Endometrium (tissue), 2 donors: ENCODE measurements around the gene ZNF213.

Experiments
- FAIRE-seq: peaks from 2 replicates; lab custom pipeline; 2012; peaks lifted over from hg19 to GRCh38; lab: Jason Lieb, UNC
- donor health status: control.
- donor health status: control.

The ZNF213 gene

DNA sequence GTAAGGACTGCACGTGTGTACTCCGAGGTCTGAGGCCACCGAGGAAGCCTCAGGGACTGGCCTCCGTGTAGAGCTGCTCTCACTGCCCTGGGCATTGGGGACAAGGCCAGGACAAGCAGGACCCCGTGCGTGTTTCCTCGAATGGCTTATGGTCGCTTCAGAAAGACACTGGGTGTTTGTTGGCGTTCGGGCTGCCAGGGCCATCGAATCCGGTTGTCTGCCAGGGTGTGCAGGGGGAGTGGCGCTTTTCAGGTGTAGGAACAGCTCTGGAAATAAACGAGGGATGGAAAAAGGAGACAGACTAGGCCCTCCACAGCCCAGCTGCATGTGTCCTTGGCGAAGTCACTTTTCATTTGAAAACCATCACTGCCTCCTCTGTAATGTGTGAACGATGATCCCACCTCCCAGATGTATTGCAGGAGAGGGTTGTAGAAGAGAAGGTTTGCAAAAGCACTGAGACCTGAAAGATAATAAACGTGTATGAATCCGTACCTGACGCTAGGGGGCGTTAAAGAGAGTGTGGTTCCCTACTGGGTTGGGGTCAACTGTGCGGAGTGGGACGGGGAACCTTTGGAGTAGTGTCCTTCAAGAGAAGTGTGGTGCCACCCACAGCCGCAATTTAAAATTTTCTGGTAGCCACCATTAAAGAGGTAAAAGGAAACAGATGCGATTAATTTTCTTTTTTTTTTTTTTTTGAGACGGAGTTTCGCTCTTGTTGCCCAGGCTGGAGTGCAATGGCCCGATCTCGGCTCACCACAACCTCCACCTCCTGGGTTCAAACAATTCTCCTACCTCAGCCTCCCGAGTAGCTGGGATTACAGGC lies 33.6 kb upstream of the ZNF213 start:
- FAIRE-seq, result no peak

DNA sequence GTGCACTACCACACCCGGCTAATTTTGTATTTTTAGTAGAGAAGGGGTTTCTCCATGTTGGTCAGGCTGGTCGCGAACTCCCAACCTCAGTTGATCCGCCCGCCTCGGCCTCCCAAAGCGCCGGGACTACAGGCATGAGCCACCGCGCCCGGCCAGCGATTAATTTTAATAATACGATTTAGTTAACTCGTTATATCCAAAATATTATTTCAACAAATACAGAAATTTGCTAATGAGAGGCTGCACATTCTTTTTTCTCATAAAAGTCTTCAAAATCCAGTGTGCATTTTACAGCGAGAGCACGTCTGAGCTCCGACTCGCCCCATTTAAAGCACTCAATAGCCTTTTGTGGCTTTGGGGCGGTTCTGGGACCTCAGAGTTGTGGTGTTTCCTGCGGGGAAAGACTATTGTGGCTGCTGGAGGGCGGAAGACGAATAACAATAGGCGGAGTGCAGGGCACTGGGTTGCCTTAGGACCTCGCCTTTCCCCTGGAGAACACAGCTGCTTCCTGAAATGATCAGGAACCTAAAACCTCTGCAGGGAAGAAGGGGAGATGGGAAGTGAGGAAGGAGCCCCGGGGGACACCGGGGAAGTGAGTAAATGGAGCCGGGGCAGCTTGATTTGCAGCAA lies 32.9 kb upstream of the ZNF213 start:
- no peak for FAIRE-seq

DNA sequence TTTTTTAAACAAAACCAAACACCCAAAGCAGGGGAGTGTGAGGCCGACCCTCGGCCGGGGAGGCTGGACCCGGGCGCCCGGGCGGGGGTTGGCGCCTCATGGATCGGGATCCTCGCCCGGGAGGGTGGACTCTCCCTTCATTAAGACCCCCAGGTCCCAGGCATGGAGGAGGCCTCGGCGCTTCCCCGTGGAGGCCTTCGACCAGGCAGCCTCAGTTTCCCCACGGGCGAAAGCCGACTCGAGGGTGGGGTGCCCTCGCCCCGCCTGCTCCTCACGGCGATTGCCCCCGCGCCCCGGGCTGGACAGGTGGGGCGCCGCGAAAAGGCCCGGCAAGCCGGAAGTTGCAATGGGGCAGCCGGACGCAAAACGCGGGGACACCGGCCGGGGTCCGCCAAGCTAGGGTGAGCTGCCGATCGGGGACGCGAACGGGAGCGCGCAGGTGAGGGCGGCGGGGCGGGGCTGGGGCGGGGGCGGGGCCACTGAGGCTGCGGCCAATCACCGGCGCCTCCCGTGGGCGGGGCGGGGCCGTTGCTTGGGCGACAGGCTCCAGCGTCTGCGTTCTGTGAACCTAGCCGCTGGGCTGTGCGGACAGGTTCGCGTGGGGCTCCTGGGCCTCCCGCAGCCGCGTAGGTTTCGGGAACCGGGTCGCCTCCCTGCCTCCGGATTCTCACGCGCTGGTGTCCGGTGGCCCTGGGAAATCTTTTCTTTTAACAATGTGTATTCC lies 28.5 kb upstream of the ZNF213 start:
- no peak for FAIRE-seq

DNA sequence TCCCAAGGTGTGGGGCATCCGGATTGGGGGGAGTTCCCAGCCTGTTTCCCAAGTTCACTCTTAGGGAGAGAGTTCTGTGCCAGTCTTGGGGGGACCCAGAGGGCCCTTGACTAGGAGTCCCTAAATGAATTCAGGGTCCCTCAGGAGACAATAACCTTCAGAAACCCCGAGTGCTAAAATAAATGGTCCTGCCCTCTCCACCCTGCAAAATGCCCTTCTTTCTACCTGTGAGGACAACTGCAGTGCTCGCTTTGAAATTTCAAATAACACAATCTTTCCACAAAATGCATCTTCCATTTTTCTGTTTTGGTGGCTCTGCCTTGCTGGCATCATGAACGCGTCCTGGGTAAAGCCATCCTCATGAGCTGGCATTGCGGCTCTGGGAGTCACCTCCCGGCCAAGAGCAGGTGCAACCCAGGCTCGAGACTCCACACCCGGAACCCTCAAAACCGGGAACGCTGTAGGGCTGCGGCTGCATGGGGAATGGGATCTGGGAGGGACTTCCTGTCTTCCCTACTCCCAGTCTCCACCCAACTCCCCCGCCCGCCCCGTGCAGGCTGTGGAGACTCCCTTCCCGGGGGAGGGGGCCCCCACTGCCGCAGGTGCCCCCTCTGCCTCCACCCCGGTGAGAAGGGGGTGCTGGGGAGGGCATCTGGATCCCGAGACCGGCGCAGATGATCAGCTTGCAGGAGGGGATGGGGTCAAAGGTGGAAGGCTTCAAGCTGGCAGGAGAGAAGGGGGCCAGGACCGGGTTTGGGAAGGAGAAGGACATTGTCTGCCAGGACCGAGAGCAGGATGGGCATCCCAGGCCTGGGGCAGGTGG lies 22.6 kb upstream of the ZNF213 start, which contains the start of gene ZNF205:
Gene ZNF205 (plus strand): TSS at position 529 of the 823 bp plus-strand sequence. CDS start 845 bp downstream, outside the sequence.
- FAIRE-seq, result no peak

DNA sequence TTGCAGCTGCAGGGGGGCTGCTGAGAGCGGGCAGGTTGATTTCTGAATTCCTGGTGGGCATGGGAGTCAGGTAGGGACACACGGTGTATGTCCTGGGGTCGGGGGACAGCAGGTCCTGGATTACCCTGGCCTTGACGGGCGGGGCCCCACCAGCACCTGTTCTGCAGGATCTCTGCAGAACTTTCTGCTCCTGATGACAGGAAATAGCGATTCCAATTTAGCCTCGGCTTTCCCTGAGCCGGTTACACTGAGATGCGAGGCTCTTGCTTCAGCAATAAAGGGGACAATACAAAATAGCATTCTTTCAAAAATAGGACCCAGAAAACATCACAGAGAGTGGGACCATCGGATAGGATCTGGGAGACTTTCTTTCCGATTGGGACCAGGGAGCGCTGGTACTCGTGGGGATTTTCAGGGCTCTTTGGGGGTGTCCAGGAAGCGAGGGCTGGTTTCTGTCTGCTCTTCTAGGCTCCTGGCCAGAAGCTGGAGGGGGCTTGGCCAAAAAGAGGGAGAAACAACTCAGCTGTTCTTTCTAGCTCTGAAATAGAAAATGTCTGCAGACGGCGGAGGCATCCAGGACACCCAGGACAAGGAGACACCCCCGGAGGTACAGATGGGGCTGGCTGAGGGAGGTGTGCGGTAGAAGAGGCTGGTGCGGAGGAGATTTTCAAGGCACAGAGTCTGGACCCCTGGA lies 21.8 kb upstream of the ZNF213 start:
- FAIRE-seq, result no peak

DNA sequence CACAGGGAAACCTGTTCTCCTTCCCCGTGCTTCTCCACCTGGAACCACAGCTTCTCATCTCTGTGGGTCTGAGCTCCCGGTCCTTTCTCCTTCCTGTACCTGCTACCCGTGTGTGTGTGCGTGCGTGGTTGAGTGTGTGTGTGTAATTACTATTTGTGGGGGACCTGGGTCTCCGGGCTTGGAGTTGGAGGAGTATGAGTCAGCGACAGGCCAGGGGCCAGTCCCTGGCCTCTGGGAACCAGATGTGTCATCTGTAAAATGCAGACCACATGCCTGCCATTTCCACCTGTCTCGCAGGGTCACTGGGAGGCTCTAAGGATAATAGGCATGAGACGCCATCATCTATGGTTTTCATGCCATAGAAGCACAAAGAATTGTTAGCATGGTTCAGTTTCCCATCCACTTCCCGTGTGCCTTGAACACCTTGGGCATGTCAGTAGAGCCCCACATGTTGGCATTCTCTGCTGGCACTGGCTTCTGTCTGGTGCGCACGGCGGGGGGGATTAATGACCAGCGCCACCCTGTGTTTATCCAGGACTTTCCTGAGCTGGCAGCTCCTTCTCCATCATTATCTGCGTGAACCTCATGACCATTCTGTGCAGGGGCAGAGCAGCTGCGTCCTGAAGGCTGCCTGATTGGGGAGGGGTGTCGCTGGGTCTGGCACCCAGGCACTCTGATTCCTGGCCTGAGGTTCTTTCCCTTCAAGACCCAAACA lies 20.9 kb upstream of the ZNF213 start:
- FAIRE-seq, result no peak

DNA sequence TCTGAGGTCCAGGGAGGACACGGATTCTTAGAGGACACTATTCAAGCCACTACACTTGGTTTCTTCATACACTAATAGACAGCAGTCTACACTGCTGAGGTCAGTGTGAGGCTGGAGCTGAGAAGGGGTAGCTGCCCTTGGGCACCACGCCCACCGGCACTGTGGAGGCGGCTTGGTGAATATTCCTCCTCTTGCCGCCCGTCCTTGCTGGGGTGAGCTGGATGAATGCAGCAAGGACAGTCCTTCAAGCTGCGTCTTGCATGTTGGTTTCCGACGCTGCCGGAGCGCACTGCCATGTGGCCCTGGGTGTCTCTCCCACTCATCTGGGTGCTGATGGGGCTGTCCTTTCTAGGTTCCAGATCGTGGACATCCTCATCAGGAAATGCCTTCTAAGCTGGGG lies 19.8 kb upstream of the ZNF213 start:
- no peak for FAIRE-seq

DNA sequence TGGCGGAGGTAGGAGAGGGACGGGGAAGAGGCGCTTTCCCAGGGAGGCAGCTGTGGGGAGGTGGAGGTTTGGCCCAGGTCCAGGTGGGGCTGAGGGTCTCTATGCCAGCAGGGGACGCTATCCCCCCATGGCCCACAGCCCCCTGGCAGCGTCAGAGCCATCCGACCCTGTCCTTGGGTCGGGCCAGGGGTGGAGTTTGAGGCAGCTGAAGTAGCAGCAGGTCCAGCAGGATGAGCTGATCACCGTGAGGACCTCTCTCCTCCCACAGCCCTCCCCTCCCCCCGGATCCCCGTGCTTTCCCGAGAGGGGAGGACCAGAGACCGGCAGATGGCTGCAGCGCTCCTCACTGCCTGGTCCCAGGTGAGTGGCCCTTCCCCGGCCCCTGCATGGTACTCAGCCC lies 19.3 kb upstream of the ZNF213 start:
- FAIRE-seq, result no peak

DNA sequence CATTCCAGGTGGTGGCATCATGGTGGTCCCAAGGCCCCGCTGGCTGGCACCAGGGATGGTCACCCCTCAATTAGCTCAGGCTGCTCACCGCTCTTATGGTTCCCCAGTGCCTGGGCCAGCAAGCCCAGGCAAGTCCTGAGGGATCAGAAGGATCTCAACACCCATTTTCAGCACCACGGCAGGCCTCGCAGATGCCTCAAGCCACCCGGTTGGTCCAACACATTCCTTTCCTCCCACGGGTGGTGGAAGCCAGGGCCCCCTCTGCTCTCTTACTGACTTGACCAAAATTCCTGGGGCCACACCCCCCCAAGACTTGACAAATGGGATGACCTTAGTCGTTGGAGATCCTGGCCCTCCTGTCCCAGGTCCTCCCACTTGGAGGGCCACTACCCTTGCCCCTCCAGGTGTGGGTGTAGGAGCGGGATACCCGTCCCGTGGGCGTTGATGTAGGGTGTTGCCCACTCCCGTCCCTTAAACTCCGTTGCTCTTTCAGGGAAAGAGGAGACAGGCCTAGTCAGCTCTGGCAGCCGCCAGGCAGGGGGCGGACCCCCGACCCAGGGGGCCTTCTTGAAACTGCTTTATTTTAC lies 16.5 kb upstream of the ZNF213 start:
- FAIRE-seq, result no peak

DNA sequence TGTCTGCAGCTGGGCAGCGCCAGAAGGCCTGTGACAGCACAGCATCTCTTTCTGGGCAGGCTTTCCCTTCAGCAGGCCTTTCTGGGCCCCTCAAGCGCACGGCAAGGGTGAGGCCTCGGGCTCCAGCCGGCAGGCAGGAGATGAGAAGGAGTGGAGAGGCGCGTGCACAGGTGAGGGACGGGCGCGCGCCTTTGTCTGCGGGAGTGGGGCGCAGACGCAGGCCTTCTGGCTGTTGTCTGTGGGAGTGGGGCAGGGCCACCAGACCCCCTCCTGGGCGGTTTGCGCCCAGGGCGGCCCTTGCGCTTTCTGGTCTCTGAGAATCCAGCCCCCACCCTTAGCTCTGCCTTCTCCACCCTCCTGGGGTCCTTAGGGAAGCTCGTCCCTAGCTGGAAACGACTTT lies 16.0 kb upstream of the ZNF213 start:
- no peak for FAIRE-seq

DNA sequence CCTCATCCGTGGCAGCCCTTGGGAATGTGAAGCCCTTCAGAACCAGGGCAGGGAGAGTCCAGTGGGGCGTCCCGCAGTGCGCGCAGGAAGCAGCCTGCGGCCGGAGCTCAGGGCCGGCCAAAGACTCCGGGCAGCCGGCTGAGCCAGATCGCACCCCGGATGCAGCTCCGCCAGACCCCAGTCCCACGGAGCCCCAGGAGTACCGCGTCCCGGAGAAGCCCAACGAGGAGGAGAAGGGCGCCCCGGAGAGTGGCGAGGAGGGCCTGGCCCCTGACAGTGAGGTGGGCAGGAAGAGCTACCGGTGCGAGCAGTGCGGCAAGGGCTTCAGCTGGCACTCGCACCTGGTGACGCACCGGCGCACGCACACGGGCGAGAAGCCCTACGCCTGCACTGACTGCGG lies 15.5 kb upstream of the ZNF213 start:
- no peak for FAIRE-seq

DNA sequence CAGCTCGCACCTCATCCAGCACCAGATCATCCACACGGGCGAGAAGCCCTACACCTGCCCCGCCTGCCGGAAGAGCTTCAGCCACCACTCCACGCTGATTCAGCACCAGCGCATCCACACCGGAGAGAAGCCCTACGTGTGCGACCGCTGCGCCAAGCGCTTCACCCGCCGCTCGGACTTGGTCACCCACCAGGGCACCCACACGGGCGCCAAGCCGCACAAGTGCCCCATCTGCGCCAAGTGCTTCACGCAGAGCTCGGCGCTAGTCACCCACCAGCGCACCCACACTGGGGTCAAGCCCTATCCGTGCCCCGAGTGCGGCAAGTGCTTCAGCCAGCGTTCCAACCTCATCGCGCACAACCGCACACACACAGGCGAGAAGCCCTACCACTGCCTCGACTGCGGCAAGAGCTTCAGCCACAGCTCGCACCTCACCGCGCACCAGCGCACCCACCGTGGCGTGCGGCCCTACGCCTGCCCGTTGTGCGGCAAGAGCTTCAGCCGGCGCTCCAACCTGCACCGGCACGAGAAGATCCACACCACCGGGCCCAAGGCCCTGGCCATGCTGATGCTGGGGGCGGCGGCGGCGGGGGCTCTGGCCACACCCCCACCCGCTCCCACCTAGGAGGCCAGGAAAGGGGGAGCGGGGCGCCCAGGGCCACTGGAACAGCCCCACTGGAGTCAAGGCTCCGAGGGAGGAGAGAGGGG lies 15.0 kb upstream of the ZNF213 start:
- FAIRE-seq, result no peak

DNA sequence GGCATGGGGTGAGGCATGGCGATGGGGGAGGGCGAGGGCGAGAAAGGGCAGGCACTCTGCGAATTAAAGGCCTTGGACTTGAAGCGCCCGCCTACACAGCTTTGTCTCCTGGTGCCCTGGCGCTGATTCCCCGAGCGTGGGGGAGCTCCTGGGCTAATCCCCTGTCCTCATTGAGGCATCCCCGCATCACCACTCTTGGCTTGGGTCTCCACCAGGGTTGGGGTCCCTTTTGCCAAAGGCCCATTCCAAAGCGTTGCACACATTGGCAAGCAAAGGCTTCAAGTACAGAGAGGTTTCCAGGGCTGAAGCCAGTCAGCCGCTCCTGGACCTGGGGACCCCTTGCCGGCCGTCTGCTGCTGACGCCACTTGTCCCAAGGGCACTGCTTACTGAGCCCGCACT lies 14.4 kb upstream of the ZNF213 start:
- no peak for FAIRE-seq

DNA sequence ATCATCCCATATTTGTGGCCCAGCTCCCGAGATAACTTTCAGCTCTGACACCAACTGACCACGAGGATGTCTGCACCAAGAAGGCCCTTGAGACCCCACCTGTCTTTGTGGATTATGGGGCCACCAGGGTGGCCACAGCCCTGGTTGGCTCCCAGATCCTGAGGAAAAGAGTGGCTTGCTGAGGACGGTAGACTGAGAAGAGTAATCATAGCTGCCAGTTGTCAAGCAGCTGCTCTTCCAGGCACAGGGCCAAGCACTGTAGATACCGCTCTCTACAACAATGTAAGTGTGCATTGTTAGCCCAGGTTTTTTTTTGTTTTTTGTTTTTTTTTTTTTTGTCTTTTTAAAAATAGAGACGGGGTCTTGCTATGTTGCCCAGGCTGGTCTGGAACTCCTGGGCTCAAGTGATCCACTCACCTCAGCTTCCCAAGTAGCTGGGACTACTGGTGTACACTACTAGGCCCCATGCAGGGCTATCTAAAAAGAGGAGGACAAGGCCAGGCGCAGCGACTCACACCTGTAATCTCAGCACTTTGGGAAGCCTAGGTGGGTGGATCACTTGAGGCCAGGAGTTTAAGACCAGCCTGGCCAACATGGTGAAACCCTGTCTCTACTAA lies 12.9 kb upstream of the ZNF213 start:
- no peak for FAIRE-seq

DNA sequence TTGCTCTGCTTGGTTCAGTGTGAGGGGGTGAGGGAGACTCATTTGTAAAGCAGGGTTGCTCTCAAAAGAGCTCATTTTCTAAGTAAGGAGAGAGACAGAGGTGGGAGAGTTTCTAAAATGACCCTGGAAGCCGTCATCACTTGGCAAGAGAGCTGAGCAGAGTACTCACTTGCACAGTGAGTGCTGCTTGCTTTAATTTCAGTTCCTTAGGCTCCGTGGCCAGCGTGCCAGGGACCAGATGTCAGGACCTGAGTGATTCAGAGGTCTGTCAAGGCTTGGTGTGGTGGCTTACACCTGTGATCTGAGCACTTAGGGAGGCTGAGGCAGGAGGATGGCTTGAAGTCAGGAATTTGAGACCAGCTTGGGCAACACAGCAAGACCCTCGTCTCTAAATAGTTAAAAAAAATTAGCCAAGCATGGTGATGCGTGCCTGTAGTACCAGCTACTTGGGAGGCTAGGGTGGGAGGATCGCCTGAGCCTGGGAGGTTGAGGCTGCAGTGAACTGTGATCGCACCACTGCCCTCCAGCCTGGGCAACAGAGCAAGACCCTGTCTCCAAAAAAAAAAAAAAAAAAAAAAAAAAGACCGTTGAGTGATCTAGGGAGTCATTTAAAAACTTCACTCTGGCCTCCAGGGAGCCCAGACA lies 11.8 kb upstream of the ZNF213 start:
- no peak for FAIRE-seq

DNA sequence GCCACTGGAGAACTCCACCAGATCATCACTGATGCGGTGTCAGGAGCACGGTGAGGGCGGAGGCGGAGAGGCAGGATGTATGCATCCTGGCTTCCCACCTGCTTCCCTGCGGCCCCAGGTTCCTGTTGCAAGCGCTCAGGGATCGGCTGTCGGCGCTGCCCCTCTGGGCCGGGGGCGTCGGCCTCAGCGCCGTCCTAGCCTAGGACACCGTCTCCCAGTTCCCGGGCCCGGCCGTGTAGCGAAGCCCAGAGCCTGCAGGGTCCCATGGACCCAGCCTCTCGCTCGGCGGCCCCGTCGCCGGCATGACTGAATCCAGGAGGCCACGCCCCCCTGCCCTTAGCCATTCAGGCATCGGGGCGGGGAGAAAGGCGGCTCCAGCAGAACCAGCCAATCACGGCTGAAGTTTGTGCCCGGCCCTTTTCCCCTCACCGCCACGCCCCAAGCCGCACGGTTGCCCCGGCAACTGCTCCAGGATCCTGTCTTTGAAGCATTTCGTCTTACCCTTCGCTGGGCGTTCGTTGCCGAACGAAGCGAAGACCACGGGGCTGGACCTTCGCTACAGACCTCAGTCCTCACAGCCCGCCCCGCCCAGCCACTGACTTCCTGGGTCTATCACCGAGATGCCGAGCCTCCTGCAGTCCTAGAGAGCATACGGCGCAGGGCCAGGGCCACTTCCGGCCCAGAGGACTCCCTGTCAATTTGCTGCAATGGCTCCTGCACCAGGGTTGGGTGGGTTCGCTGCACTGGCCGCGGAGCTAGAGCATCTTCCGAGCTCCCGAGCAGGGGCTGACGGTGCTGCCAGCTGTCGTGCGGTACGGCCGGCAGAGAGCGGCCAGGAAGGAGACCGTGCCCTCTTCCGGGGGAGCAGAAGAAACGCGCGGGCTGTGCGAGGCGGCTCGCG lies 10.6 kb upstream of the ZNF213 start:
- peak; percentile 90 for FAIRE-seq

DNA sequence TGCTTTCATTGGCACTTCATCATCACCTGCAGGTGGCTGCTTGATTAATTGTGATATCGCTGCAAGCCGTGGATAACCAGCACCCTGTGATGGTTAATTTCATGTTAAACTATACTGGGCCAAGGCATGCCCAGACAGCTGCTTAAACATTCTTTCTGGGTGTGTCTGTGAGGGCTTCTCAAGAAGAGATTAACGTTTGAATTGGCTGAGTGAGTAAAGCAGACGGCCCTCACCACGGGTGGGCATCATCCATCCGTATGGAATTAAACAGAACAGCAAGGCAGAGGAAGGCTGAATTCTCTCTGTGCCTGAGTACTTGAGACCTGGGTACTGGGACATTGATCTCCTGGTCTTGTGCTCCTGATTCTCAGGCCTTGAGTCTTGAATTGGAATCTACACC lies 7.1 kb upstream of the ZNF213 start:
- no peak for FAIRE-seq
